ENCODE measurements around the gene FXYD5.
A peak's percentile ranks its signal among the peaks of the same experiment; 100 is the strongest.
"Not testable (repeated sequence)": the region's sequence is repeated elsewhere in the genome, so short reads cannot be mapped to it uniquely, and the experiment has no call there.

FXYD5 gene

GRCh38 chr19:35194012-35194984 lies 39.8 kb downstream of the FXYD5 start:
- no peak for DNase-seq

- DNase-seq, result no peak
These were observed 41.3 kb downstream of the FXYD5 start for GRCh38 chr19:35195830-35196229.

- DNase-seq, result not testable (repeated sequence)
These were observed 42.3 kb downstream of the FXYD5 start for GRCh38 chr19:35196861-35197260.

- DNase-seq, result no peak
These were observed 44.9 kb downstream of the FXYD5 start for GRCh38 chr19:35199481-35199880.

- no peak for DNase-seq
These were observed 48.5 kb downstream of the FXYD5 start for GRCh38 chr19:35202722-35203688.

- DNase-seq, result peak; percentile 40
These were observed 50.5 kb downstream of the FXYD5 start for GRCh38 chr19:35204799-35205732.

GRCh38 chr19:35205733-35206323 lies 51.3 kb downstream of the FXYD5 start:
- DNase-seq, result no peak

- DNase-seq, result peak; percentile 91
These were observed 51.8 kb downstream of the FXYD5 start for GRCh38 chr19:35206379-35206778.

GRCh38 chr19:35206855-35207254 lies 52.3 kb downstream of the FXYD5 start:
- DNase-seq, result no peak

- peak; percentile 69 for DNase-seq
These were observed 52.9 kb downstream of the FXYD5 start for GRCh38 chr19:35207391-35207871.

GRCh38 chr19:35208121-35208520 lies 53.6 kb downstream of the FXYD5 start:
- DNase-seq, result no peak

GRCh38 chr19:35209646-35210045 lies 55.1 kb downstream of the FXYD5 start:
- DNase-seq, result no peak

- DNase-seq, result peak; percentile 96
These were observed 57.2 kb downstream of the FXYD5 start for GRCh38 chr19:35211545-35212230.

GRCh38 chr19:35212241-35212640 lies 57.7 kb downstream of the FXYD5 start:
- DNase-seq, result no peak

GRCh38 chr19:35213663-35214632 lies 59.4 kb downstream of the FXYD5 start:
- peak; percentile 97 for DNase-seq

- peak; percentile 16 for DNase-seq
These were observed 60.4 kb downstream of the FXYD5 start for GRCh38 chr19:35214766-35215422.

- no peak for DNase-seq
These were observed 61.7 kb downstream of the FXYD5 start for GRCh38 chr19:35216016-35216832.
